HG03039 (cell line): ENCODE data around the gene HTATSF1.

Source experiments
- ATAC-seq: cut with Tn5 transposase; IDR thresholded peaks from one replicate; pipeline ENCODE4 v1.9.1; 2021; ENCODE audit warnings: mild to moderate bottlenecking, moderate library complexity; ENCODE audit not compliant: unreplicated experiment

HTATSF1 gene

GRCh38 chrX:136495043-136495442 lies 2.3 kb upstream of the HTATSF1 start:
- ATAC-seq, result no peak

- no peak for ATAC-seq
These were observed 1.1 kb upstream of the HTATSF1 start for GRCh38 chrX:136496186-136496763.

GRCh38 chrX:136496764-136497555 lies 432 bp upstream of the HTATSF1 start:
- peak; percentile 75 for ATAC-seq

GRCh38 chrX:136519069-136519468 lies 21.7 kb downstream of the HTATSF1 start:
- ATAC-seq, result no peak

- ATAC-seq, result no peak
These were observed 26.4 kb downstream of the HTATSF1 start for GRCh38 chrX:136523770-136524169.

GRCh38 chrX:136525738-136526606 lies 28.6 kb downstream of the HTATSF1 start:
- no peak for ATAC-seq

- no peak for ATAC-seq
These were observed 31.4 kb downstream of the HTATSF1 start for GRCh38 chrX:136528645-136529315.

- ATAC-seq, result no peak
These were observed 32.4 kb downstream of the HTATSF1 start for GRCh38 chrX:136529795-136530194.

GRCh38 chrX:136531951-136532350 lies 34.6 kb downstream of the HTATSF1 start, which contains the start of gene VGLL1:
Gene VGLL1 (plus strand): TSS chrX:136532215. CDS start chrX:136536021, 3,806 bp downstream.
- no peak for ATAC-seq

- ATAC-seq, result no peak
These were observed 36.7 kb downstream of the HTATSF1 start for GRCh38 chrX:136534131-136534530.

- ATAC-seq, result no peak
These were observed 41.4 kb downstream of the HTATSF1 start for GRCh38 chrX:136538811-136539210.

GRCh38 chrX:136540226-136540625 lies 42.8 kb downstream of the HTATSF1 start:
- no peak for ATAC-seq

- ATAC-seq, result no peak
These were observed 43.9 kb downstream of the HTATSF1 start for GRCh38 chrX:136541294-136541693.

GRCh38 chrX:136542281-136542680 lies 44.9 kb downstream of the HTATSF1 start:
- no peak for ATAC-seq

- ATAC-seq, result no peak
These were observed 49.0 kb downstream of the HTATSF1 start for GRCh38 chrX:136546371-136546781.

- no peak for ATAC-seq
These were observed 51.8 kb downstream of the HTATSF1 start for GRCh38 chrX:136549226-136549625.

- no peak for ATAC-seq
These were observed 54.0 kb downstream of the HTATSF1 start for GRCh38 chrX:136551410-136551809.

GRCh38 chrX:136555694-136556093 lies 58.3 kb downstream of the HTATSF1 start:
- no peak for ATAC-seq
